ENCODE data around the gene TRIM23. TPM values are rescaled to one million over a fixed set of nuclear protein-coding genes. Genes with fewer than 3 reads are reported as not detected.
A peak's percentile ranks its signal among the peaks of the same experiment; 100 is the strongest.
"Not testable (repeated sequence)": the region's sequence is repeated elsewhere in the genome, so short reads cannot be mapped to it uniquely, and the experiment has no call there.

TRIM23 gene
- total RNA-seq, 1 donor from 2014 or later = 16.4 TPM

- H3K27ac Mint-ChIP-seq = peak within 1 kb of the TSS; percentile 96
- peak; percentile 46 for TF ChIP-seq CTCF (conservative IDR thresholded peaks at IDR 0.05)
Observed at GRCh38 chr5:65624571-65625555, 730 bp upstream of the TRIM23 start, which contains the start of the genes SHLD3 and TRAPPC13. TSS of gene SHLD3 (plus strand) at chr5:65625027. CDS start at chr5:65629588, 4,561 bp downstream. TSS of gene TRAPPC13 (plus strand) at chr5:65625027. CDS start at chr5:65625061, 34 bp downstream.

GRCh38 chr5:65623482-65623881, 651 bp downstream of the TRIM23 start:
- Mint-ChIP-seq H3K27ac (peak overlapping the region; percentile 96), H3K4me1 (ENCODE audit: unreplicated experiment) (peaks cover 18% of the 10 kb centered on the region), H3K4me3 (peak overlapping the region; percentile 98), H3K27me3 (no peaks in the 10 kb centered on the region), H3K9me3 (no peaks in the 10 kb centered on the region), H3K36me3 (no peaks in the 10 kb centered on the region)
- no peak for DNase-seq (ENCODE audit: extremely low spot score, unreplicated experiment)
- no peak for TF ChIP-seq CTCF (conservative IDR thresholded peaks at IDR 0.05)

More at GRCh38 chr5:65624571-65625555, 730 bp upstream of the TRIM23 start, which contains the start of the genes SHLD3 and TRAPPC13:
- DNase-seq (ENCODE audit: extremely low spot score, unreplicated experiment) = peak; percentile 73
- H3K4me3 Mint-ChIP-seq = peak within 1 kb of the TSS; percentile 98
- H3K36me3 Mint-ChIP-seq = peaks cover 3% of the 10 kb centered on the region
- no peaks in the 10 kb centered on the region for H3K9me3 Mint-ChIP-seq
- no peaks in the 10 kb centered on the region for H3K27me3 Mint-ChIP-seq
- H3K4me1 Mint-ChIP-seq (ENCODE audit: unreplicated experiment) = peaks cover 18% of the 10 kb centered on the region

- peaks cover 18% of the 10 kb centered on the region for H3K4me1 Mint-ChIP-seq (ENCODE audit: unreplicated experiment)
- not testable (repeated sequence) for H3K27ac Mint-ChIP-seq; H3K9me3 Mint-ChIP-seq; H3K36me3 Mint-ChIP-seq; DNase-seq (ENCODE audit: extremely low spot score, unreplicated experiment); H3K27me3 Mint-ChIP-seq
- H3K4me3 Mint-ChIP-seq = peak overlapping the region; percentile 98
Observed at GRCh38 chr5:65621961-65622360, 2.2 kb downstream of the TRIM23 start.

GRCh38 chr5:65620021-65620420, 4.1 kb downstream of the TRIM23 start:
- Mint-ChIP-seq H3K4me3 (no peak overlapping the region), H3K27me3 (no peaks in the 10 kb centered on the region), H3K4me1 (ENCODE audit: unreplicated experiment) (peaks cover 13% of the 10 kb centered on the region), H3K36me3 (peaks cover 5% of the 10 kb centered on the region), H3K9me3 (no peaks in the 10 kb centered on the region), H3K27ac (no peak overlapping the region)
- no peak for DNase-seq (ENCODE audit: extremely low spot score, unreplicated experiment)
- TF ChIP-seq CTCF (conservative IDR thresholded peaks at IDR 0.05) = no peak

GRCh38 chr5:65612298-65612907, 11.7 kb downstream of the TRIM23 start:
- H3K4me3 Mint-ChIP-seq = no peak overlapping the region
- peak overlapping the region; percentile 42 for H3K27ac Mint-ChIP-seq
- no peaks in the 10 kb centered on the region for H3K4me1 Mint-ChIP-seq (ENCODE audit: unreplicated experiment)
- DNase-seq (ENCODE audit: extremely low spot score, unreplicated experiment) = no peak
- TF ChIP-seq CTCF (conservative IDR thresholded peaks at IDR 0.05) = no peak
- H3K9me3 Mint-ChIP-seq = no peaks in the 10 kb centered on the region
- H3K27me3 Mint-ChIP-seq = no peaks in the 10 kb centered on the region
- peaks cover 19% of the 10 kb centered on the region for H3K36me3 Mint-ChIP-seq
